SKM-1 treated with dmso at 0.1 percent for 144 hours (cell line): ENCODE data around the gene FAM9C.

Experiments
- DNase-seq: peaks from one replicate; lab custom pipeline; 2025; ENCODE audit not compliant: unreplicated experiment; lab: John Stamatoyannopoulos, UW

Gene FAM9C

DNA sequence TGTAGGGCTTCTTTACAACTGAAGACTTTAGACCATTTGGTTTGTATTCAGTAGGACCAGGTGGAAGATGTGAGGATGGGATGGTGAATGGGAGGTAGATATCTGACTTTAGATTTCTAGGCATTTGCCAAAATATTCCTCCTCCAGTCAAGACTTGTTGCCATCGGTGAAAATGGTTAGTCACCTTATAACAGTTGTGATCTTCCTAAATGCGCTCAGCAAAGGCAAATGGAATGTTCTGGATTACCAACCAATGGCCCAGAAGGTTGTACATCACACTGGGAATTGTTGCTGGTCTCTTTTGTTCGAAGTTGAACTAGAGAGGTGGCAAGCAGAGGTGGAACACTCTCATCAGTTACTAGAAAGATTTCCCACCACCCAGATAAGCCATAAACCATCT, 35.6 kb downstream of the FAM9C start:
- no peak for DNase-seq

GRCh38 chrX:13008189-13008533, 36.3 kb downstream of the FAM9C start:
- peak; percentile 24 for DNase-seq

DNA sequence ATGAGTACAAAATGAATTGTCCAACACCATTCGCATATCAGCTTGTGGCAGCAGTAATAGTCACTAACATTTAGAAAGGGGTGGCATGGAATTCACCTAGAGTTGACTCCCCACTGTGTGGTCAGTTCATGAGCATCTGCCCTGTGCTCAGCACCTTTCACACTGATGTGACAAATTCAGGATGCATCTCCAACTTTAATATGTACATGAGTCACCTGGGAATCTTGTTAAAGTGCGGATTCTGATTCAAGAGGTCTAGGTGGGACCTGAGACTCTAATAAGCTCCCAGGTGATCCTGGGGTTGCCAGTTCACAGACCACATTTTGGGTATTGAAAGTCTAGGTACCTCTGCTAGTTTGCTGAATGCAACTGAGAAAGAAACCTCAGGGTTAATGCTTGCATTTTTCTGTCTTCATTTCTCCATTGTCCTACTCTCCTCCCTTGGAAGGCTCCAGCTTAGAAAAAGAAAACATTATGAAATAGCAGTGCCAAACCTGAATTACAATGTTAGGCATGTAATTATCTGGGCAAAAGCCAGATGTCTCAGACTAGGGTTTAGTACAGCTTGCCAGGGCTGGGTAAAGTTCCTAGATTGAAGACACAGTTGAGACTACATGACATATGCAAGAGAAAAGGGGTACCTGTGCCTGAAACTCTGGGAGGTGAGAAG, 36.8 kb downstream of the FAM9C start:
- no peak for DNase-seq

- no peak for DNase-seq
Measured at GRCh38 chrX:13005661-13006473, 38.6 kb downstream of the FAM9C start.

DNA sequence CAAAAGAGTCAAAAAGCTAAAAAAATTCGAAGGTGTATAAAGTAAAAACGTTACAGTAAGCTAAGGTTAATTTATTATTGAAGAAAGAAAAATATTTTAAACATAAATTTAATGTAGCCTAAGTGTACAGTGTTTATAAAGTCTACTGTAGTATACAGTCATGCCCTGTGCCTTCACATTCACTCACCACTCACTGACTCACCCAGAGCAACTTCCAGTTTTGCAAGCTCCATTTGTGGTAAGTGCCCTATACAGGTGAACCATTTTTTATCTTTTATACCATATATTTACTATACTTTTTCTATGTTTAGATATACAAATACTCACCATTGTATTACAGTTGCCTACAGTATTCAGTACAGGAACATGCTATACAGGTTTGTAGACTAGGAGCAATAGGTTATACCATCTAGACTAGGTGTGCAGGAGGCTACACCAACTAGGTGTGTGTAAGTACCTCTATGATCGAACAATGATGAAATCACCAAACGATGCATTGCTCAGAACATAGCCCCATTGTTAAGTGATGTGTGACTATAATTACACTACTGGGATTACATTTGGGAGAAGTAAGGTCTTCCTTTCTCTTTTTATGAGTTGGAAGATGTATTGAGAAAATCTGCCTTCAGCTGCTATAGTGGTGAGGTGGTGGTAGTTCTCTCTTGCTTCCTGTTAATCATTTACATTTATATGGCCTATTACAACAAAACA, 42.3 kb downstream of the FAM9C start:
- DNase-seq, result no peak

DNA sequence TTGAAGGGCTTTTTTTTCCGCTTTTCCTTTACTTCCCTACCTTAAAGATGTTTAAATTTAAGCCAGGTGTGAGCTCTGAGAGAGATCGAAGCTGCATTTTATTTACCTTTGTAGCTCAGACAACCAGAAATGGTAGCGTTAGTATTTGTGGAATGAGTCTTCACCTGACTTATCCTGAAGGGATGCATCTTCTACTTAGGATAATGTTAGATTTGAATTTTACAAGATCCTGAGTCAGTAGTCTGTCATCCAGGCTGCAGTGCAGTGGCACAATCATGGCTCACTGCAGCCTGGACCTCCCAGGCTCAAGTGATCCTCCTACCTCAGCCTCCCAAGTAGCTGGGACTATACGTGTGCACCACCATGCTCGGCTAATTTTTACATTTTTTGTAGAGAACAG, 43.3 kb downstream of the FAM9C start:
- DNase-seq, result no peak

- peak; percentile 20 for DNase-seq
Measured at GRCh38 chrX:13000301-13000811, 44.1 kb downstream of the FAM9C start.

DNA sequence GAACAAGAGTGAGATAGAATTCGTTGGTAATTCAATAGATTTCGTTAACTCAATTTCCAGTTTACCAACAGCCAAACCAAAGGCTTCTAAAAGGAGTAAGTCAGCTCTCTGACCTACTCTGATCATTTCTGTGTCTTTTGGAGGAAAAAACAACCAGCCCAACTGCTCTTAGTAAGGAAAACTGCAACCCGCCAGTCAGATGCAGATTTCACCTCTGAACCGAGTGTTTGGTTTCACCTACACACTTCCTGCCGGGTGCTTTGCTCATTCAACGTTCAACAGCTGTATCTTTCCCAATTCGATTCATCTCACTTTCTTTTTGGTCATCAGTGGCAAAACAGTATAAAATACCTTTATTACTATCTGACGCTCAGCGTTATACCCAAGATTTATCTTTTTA, 45.0 kb downstream of the FAM9C start:
- no peak for DNase-seq

- DNase-seq, result no peak
Measured at GRCh38 chrX:12997906-12998687, 46.3 kb downstream of the FAM9C start.

DNA sequence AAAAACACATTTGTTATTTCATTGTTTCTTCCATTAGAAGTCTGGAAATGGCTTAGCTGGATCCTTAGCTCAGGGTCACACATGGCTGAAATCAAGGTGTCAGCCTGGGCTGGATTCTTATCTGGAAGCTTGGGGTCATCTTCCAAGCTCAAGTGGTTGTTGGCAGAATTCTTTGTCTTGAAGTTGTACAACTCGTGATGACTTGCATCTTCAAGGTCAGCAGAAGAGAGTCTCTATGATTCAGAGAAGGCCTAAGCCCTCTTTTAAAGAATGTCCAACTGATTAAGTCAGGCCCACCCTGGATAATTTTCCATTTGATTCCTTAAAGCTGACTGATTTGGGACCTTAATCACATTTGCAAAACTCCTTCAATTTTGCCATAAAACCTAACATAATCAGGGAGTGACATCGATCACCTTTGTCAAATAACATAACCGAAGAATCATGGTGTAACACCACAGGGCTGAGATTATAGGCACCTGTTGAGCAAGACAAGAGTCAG, 47.4 kb downstream of the FAM9C start:
- no peak for DNase-seq

GRCh38 chrX:12994321-12994720, 50.1 kb downstream of the FAM9C start:
- DNase-seq, result no peak

DNA sequence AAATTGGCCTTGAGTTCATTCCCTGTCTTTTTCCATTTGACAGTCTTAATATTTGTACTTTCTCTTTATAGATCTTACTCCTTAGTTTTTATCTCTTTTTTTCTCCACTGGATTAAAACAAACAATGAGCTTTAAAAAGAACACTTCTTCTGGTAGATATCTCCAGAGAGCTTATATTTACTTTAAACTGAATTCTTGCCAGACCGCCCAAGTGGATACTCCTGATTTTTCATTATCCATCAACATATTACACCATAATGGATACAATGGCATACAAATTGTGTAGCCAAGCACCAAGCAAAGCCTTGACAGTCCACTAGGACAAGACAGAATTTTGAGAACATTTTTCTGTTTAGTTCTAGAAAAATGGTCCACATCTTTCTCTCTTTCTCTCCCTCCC, 50.6 kb downstream of the FAM9C start:
- DNase-seq, result no peak

- no peak for DNase-seq
Measured at GRCh38 chrX:12992544-12993118, 51.8 kb downstream of the FAM9C start.

DNA sequence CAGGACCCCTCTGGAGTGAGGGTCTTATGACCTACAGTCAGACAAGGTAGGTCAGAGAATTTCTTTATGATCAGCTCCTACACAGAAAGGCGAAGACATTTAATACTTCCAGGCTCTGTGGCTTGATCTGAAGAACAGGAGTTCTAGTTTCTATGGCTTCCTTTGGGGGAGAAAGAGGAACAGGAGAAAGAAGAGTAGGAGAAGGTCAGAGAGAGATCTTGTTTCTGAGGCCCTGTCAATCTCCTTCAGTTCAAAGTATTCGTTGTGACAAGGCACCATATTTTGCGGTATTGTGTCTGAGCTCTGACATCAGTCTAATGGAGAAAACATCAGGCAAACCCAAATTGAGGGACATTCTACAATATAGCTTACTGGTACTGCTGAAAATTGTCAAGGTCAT, 52.8 kb downstream of the FAM9C start:
- DNase-seq, result no peak

- DNase-seq, result no peak
Measured at GRCh38 chrX:12989461-12989860, 55.0 kb downstream of the FAM9C start.

GRCh38 chrX:12988797-12989196, 55.6 kb downstream of the FAM9C start:
- no peak for DNase-seq

- DNase-seq, result no peak
Measured at GRCh38 chrX:12987900-12988594, 56.4 kb downstream of the FAM9C start.

- no peak for DNase-seq
Measured at GRCh38 chrX:12987340-12987739, 57.1 kb downstream of the FAM9C start.

- DNase-seq, result no peak
Measured at GRCh38 chrX:12986886-12987285, 57.5 kb downstream of the FAM9C start.

DNA sequence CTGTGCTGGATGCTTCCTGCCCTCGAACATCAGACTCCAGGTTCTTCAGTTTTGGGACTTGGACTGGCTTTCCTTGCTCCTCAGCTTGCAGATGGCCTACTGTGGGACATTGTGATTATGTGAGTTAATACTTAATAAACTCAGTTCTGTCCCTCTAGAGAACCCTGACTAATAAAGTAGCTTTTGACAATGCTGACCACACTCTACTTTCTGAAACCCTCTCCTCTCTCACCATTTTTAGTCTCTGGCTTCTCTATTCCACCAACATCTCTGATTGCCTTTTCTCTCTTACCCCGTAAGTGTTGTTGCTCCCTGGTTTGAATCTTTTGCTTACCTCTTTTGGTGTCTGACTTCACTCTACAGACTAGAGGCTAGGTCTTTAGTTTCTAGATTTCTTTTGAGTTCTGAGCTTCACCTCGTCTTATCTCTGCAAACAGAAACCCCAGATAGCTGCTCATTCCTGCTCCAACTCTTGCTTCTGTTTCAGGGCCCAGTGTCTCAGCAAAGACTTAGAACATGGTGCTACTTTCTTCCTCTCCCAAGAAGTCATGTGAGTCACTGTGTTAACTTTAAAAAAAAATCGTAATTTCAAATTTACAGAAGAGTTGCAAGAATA, 58.1 kb downstream of the FAM9C start:
- no peak for DNase-seq
